ENCODE results near the gene LRRC34.

Gene LRRC34, protein sequence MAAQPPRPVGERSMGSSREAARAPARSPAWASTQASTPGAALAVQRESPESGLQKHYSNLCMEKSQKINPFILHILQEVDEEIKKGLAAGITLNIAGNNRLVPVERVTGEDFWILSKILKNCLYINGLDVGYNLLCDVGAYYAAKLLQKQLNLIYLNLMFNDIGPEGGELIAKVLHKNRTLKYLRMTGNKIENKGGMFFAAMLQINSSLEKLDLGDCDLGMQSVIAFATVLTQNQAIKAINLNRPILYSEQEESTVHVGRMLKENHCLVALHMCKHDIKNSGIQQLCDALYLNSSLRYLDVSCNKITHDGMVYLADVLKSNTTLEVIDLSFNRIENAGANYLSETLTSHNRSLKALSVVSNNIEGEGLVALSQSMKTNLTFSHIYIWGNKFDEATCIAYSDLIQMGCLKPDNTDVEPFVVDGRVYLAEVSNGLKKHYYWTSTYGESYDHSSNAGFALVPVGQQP

DNA sequence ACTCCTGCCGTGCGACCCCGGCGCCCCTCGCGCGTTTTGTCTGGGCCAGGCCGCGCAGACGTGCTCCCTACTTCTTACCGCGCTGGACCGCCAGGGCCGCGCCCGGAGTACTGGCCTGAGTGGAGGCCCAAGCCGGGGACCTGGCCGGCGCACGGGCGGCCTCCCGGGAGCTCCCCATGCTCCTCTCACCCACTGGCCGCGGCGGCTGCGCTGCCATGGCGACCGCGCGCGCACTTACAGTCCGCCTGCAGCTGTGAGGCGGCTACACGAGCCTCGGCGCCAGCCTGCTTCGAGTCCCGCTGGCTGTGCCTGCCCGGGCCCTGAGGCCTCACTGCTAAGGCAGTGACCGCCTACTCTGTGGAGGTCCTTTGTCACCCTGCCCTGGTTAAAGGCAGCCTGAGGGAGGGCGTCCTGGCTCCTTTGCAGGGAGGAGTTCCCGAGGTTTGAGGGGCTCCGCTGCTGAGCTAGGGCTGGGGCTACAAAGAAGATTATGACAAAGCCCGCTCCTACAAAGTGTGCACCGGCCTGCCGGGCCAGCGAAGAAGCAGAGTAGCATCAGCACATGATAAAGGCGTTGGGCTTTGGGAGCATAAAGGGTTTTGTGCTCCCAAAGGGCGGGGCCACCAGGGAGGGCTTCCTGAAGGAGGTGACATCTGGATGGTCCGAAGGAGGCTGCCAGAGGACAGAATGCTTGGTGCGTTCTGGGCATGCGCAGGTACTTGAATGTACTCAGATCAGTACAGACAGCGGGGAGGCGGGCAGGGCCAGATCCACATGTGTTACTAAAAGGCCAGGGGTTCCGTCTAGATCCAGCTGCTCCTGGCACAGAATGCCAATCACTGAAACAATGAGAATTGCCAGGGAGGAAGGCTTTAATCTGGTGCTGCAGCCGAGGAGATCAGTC is at the start of gene LRRC34, which contains the start of gene LRRIQ4:
TSS of gene LRRC34 (minus strand) at position 573 of the 904 bp plus-strand sequence. CDS start at position 217, 356 bp downstream.
TSS of gene LRRIQ4 (plus strand) at position 539 of the 904 bp plus-strand sequence. CDS start 9,052 bp downstream, outside the sequence.
- in situ Hi-C loops (cut with MboI; ENCODE audit: low sequenced_read_pairs), result no loop called here

DNA sequence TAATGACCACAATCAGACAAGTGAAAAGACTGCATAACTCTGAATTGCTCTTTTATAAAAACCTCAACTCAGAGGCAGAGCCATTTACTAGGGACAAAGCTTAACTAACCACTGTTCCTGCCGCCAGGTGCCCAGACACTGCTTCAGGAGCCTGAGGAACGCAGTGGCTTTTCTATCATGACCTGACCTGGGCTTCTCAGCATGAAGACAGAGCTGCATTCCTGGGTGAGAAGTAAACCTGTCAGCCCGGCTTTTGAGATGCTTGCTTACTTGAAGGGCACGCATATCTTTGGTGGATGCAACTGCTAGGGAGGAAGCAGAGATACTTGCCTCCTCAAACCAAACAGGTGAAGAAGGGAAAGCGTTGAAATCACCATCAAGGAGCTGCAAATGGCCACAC is 49.2 kb upstream of the LRRC34 start:
- in situ Hi-C loops (cut with MboI; ENCODE audit: low sequenced_read_pairs), result no loop called here

DNA sequence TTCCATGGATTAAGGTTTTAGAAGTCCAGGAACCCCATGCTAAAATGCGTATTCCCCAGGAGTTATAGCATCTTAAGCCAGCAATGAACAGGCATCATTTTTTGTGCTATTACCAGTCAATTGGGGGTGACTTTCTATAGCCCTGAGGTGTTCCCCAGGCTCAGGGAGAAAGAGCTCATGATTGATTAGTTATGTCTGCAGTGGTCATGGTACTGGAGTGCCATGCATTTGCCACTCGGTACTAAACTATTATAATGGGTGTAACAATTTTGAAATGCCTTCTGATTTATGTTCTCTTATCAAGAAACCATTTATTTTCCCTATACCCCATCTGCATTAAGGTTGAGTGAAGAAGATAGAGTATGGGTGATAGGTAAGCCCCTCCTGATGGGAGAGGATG is 45.1 kb upstream of the LRRC34 start:
- in situ Hi-C loops (cut with MboI; ENCODE audit: low sequenced_read_pairs), result no loop called here

DNA sequence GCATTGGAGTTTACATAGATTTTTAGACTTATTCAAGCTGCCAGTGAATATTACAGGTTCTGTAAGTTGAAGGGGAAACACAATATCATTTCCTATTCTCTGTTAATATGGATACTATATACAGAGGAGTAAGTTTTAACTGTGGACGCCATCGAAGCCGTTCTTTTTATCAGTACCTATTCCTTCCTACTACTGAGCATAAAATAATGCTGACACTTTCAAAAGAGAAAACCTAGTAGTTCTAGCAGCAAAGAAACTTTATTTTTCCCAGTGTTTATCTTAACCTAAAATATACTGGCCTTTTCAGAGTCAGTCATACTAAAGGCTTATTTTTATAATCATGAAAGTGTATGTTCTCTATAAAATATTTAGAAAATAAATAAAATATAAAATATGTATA is 42.8 kb upstream of the LRRC34 start:
- in situ Hi-C loops (cut with MboI; ENCODE audit: low sequenced_read_pairs), result no loop called here

DNA sequence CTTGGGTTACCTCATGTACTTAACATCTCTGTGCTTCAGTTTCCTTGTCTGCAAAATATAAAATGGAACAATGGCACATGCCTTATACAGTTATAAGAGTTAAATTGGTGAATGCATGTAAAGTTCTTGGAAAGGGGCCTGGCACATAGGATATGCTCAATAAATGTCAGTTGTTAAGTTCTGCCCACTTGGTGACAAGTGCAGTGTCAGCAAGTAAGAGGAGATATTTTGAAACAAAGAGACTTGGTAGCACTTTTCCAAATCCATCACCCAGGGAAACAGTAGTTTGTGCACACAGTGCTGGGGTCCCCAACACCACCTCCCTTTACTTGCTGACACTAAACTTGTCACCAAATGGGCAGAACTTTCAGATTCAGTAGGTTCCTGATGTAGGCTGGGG is 37.9 kb upstream of the LRRC34 start:
- in situ Hi-C loops (cut with MboI; ENCODE audit: low sequenced_read_pairs), result no loop called here

DNA sequence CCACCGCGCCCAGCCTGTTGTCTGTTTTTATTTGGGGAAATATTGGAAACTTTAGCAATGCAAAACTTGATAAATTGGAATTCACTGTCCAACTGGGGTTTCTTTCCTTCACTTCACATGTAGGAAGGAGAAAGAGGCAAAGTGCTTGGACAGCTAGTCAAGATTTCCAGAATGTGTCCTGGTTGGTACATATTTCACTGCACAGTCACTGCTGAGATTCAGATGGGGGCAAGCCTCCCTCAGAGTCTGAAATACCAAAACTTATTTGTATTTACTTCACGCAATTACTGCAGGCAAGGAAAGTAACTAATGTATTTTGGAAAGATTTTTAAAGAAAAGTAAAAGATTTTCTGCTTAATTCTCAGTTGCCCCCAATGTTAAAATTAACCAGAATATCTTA is 36.0 kb upstream of the LRRC34 start:
- in situ Hi-C loops (cut with MboI; ENCODE audit: low sequenced_read_pairs), result no loop called here

DNA sequence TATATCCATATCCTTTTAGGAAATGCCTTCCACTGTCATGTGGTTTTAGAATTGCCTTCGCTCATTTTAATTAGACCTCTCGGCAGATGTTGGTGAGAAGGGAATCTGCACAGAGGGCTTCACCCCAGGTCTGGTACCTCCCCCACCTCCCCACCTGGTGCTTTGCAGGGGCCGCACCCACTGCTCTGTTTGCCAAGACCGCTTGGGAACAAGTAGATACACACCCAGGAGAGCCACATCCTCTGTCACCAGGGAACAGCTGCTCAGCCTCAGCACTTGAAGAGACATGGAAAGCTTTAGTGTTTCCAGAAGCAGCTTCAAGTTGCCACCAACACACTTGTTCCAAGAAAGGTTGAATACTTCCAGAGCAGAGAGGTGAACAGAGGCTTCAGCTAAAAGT is 35.2 kb upstream of the LRRC34 start:
- in situ Hi-C loops (cut with MboI; ENCODE audit: low sequenced_read_pairs), result no loop called here

DNA sequence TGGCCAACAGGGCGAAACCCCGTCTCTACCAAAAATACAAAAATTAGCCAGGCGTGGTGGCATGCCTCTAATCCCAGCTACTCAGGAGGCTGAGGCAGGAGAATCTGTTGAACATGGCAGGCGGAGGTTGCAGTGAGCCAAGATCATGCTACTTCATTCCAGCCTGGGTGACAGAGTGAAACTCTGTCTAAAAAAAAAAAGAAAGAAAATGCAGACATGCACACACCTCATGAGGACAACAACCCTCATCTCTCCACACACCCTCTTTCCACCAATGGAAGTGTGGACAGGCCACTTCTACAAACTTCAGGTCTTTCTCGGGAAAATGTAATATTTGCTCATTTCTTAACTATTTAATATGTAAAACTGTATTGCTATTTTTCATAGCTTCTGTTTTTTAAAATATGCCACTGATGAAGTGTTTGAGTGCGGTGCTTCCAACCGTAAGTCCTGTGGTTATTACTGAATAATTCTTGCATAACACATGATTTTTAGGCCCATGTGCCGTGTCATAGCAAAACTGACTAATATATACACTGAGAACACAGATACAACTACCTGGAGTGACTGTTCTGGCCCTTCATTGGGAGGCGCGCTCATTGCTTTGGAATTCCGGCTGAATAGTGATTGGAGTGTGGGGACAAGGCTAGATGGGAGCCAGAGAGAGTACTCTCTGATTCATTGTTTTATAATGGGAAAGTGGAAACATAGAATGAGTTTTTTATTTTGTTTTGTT is 33.9 kb upstream of the LRRC34 start:
- in situ Hi-C loops (cut with MboI; ENCODE audit: low sequenced_read_pairs), result no loop called here

DNA sequence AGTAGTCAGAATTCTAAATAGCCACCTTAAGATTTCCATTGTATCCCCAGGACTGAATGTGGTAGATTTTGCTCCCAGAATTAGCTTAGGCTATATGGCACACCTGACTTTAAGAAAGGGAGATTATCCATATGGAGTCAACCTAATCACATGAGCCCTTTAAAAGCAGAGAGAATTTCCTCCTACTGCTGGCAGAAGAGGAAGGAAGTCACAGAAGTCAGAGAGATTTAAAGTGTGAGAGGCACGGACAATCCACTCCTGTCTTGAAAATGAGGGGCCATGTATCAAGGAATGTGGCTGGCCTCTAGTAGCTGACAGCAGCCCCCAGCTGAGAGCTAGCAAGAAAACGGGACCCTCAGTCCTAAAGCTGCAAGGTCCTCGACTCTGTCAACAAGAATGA is 30.3 kb upstream of the LRRC34 start:
- in situ Hi-C loops (cut with MboI; ENCODE audit: low sequenced_read_pairs), result no loop called here

DNA sequence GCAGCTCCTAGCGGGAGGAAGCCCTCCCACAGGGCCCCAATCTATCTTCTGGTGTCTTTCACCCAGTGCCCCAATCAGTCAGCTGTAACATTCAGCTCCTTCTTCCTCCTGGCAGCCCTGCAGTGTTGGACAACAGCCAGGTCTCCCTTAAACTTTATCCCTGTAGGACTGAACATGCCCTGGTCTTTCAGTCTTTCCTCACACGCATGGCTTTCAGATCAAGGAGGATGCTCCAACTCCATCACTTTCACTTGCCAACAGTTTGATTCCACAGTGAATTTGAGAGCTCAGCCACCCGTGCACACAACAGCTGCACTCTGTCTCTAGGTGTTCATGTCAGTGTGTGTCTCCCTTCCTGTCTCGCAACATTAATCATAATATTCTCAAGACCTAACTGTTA is 28.5 kb upstream of the LRRC34 start:
- in situ Hi-C loops (cut with MboI; ENCODE audit: low sequenced_read_pairs), result no loop called here

DNA sequence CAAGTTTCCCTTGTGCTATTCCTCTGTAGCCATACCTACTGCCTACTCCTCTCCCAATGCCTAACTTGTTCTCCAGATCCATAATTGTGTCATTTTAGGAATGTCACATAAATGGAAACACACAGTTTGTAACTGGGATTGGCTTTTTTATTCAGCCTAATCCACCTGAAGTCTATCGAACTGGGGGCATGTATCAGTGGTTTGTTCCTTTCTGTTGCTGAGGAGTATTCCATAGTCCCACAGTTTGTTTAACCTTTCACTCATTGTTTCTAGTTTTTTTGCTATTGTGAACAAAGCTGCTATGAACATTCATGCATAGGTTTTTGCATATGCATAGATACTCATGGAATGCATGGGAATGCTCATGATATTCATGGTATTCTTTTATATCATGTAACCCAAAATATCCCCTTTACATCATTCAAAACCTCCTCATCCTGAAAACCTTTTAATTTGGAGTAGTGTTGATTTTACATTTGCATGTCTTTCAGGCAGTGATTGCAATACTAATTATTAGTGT is 25.9 kb upstream of the LRRC34 start:
- in situ Hi-C loops (cut with MboI; ENCODE audit: low sequenced_read_pairs), result no loop called here

DNA sequence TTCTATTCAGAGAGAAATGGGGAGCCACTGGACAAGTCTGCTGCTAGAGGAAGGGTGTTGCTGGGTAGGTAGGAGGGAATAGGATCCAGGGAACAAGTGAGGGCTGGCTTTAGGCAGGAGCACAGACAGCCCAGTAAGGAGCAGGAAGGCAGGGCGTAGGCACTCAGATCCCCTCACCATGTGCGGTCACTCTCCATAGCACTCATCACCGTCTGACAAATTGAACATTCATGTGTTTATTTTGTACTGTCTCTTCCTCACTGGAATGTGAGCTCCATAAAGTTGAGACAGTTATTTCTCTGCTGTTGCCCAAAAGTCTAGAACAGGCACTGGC is 24.2 kb upstream of the LRRC34 start:
- in situ Hi-C loops (cut with MboI; ENCODE audit: low sequenced_read_pairs), result no loop called here

DNA sequence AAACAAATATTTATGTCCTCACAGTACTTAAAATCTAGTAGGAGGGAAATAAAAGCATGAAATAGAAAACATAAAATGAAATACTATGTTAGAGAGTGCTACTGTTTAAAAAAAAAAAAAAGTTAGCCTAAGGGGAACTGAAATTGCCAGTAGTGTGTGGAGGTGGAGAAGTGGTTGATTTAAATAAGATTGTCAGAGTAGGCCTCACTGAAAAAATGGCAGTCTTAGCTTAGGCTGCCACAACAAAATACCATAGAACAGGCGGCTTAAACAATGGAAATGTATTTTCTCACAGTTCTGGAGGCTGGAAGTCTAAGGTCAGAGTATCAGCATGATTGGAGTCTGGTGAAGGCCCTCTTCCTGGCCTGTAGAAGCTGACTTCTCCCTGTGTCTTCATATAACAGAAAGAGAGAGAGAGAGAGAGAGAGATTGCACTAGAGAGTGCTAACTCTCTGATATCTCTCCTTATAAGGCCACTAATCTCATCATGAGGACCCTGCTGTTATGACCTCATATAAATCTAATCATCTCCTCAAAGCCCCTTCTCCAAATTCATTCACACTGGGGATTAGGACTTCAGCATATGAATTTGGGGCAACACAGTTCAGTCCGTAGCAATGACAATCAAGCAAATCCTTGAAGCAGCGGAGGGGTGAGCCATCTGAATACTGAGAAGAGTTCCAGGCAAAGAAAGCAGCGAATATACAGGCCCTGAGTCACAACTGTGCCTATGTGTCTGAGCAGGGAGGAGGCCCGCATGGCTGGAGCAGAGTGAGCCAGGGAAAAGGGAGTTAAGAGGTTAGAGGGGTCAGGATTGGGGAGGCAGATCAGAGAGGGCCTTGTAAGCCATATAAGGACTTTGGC is 23.6 kb upstream of the LRRC34 start:
- in situ Hi-C loops (cut with MboI; ENCODE audit: low sequenced_read_pairs), result no loop called here

DNA sequence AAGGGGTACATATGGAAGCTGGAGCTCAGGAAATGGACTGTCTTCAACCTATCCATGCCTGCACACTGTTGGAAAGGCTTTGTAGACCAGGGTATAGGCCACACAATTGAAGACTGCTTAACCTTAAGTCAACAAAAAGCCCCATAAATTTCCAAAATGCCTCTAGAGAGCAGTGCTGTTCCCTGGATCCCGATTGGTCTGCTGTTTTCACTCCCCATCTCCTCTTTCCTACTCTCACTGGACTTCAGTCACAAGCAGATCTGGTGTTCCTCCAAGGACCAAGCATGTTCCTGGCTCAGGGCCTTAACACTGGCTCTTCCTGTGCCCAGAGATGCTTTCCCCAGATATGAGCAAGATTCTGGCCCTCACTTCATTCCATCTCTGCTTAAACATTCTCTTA is 22.8 kb upstream of the LRRC34 start:
- in situ Hi-C loops (cut with MboI; ENCODE audit: low sequenced_read_pairs), result no loop called here

DNA sequence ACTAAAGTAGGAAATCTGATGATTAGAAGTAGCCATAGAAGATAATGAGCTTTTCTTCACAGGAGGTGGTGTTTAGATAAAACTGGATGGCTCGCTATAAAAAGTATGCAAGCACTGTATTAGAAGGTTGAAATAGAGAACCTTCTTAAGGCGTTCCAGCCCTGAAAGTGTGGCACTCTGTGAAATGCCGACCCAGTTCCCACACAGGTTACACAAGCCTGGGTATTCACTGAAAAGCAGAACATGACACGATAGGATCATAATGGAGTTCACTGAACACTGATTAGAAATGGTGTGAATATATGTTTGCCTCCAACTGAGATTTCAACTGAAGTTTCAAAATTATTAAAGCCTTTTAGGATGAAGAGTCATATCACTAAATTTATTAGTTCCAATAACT is 15.0 kb upstream of the LRRC34 start:
- in situ Hi-C loops (cut with MboI; ENCODE audit: low sequenced_read_pairs), result no loop called here

DNA sequence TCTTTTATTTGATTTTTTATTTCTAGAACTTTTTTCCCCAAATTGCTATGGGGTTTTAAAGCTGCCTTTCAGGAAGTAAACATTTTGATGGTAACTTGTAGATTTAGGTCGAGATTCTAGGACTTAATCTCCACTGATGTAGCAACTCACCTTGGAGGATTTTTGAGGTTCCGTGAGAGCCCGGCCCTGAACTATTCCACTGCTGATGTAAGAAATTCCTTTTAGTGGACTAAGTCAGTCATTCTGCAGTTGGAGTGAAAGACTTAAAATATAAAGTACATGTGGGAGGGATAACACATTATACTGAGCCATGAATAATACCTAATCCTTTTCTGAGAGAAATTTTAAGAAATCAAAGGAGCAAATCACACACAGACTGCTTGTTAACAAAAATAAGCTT is 12.6 kb upstream of the LRRC34 start:
- in situ Hi-C loops (cut with MboI; ENCODE audit: low sequenced_read_pairs), result no loop called here

DNA sequence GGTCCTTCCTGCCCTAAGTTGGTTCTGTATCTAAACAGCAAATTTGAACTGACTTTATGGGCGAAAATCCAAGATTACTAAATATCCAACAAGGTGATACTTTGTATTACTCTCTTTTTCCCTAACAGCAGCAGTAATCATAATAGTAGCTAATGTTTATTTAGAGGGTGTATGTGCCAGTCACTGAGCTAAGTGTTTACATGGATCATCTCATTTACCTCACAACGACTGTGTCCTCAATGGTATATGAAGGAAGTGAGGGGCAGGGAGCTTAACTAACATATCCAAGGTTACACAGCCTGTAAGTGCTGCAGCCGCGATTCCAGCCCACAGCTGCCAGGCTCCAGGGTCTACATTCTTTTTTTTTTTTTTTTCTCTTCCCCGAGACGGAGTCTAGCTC is 10.3 kb upstream of the LRRC34 start:
- in situ Hi-C loops (cut with MboI; ENCODE audit: low sequenced_read_pairs), result no loop called here

DNA sequence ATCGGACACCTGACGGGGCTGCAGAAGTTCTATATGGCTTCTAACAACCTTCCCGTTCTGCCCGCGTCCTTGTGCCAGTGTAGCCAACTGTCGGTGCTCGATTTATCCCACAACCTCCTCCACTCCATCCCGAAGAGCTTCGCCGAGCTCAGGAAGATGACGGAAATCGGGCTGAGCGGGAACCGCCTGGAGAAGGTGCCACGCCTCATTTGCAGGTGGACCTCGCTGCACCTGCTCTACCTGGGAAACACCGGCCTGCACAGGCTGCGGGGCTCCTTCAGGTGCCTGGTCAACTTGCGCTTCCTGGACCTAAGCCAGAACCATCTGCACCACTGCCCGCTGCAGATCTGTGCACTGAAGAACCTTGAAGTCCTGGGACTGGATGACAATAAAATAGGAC is 9.8 kb upstream of the LRRC34 start:
- in situ Hi-C loops (cut with MboI; ENCODE audit: low sequenced_read_pairs), result no loop called here

DNA sequence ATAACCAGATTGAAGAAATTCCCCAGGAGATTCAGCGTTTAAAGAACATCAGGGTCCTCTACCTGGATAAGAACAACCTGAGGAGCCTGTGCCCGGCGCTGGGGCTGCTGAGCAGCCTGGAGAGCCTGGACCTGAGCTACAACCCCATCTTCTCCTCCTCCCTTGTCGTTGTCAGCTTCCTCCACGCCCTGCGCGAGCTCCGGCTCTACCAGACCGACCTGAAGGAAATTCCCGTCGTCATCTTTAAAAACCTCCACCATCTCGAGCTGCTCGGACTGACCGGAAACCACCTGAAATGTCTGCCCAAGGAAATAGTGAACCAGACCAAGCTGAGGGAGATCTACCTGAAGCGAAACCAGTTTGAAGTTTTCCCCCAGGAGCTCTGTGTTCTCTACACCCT is 9.4 kb upstream of the LRRC34 start:
- in situ Hi-C loops (cut with MboI; ENCODE audit: low sequenced_read_pairs), result no loop called here

DNA sequence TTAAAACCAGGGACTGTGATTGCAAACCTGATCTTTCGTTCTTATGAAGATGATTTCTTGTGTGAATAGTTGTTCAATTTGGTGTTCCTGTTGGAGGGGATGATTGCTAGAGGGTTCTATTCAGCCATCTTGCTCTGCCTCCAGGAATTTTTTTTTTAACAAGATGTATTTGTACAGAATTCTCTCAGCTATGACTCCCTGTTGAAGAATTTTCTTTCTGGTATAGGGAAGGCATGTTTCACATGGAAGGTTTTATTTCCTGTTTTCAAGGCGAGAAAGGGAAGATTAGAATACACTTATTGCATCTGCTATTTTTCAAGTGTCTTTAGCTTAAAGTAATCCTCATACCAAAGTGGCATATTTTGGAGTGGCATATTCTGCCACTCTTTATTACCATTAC is 5.6 kb upstream of the LRRC34 start:
- in situ Hi-C loops (cut with MboI; ENCODE audit: low sequenced_read_pairs), result no loop called here
